Gastrocnemius medialis (tissue), 4 donors: ENCODE results near the gene RNF43.

Experiments
- POLR2A ChIP-seq, 2 donors: fragments of 450-650 bp; IDR thresholded peaks; one replicate each; pipeline ENCODE4 v1.6.1; 2017; ENCODE audit warnings: antibody characterized with exemption in 2 of 2, mild to moderate bottlenecking in 2 of 2, moderate library complexity in 2 of 2
- TF ChIP-seq, protein P1 (sequence below), 5 experiments: fragments of 450-650 bp in 3 of 5; fragments of 200-600 bp in 2 of 5; sonication (generic) in 2 of 5; IDR thresholded peaks in 4 of 5; conservative IDR thresholded peaks in 1 of 5; 1 replicate in 4 of 5; 2 replicates in 1 of 5; pipeline ENCODE4 v1.5.1; 2016 to 2019; ENCODE audit warnings: antibody characterized with exemption in 5 of 5, mild to moderate bottlenecking in 3 of 5, moderate library complexity in 3 of 5

DNA sequence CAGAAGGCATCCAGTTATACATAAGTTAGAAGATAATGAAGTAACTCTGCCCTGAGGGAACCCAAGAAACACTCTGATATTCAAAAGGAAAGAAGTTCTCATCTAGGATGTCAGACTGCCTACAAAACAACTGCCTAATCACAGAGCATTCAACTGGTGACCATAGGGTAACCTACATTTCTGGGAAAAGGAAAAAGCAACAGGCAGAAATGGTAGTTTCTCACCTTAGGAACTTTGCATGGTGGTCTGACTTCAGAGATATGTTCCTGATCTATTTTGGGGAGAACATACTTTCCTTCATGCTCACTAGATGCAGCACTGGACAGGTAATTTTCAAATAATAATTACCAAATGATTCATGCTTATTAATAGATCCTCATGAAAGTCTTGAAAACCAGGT is 16.5 kb downstream of the RNF43 start:
- TF ChIP-seq, protein P1, sequence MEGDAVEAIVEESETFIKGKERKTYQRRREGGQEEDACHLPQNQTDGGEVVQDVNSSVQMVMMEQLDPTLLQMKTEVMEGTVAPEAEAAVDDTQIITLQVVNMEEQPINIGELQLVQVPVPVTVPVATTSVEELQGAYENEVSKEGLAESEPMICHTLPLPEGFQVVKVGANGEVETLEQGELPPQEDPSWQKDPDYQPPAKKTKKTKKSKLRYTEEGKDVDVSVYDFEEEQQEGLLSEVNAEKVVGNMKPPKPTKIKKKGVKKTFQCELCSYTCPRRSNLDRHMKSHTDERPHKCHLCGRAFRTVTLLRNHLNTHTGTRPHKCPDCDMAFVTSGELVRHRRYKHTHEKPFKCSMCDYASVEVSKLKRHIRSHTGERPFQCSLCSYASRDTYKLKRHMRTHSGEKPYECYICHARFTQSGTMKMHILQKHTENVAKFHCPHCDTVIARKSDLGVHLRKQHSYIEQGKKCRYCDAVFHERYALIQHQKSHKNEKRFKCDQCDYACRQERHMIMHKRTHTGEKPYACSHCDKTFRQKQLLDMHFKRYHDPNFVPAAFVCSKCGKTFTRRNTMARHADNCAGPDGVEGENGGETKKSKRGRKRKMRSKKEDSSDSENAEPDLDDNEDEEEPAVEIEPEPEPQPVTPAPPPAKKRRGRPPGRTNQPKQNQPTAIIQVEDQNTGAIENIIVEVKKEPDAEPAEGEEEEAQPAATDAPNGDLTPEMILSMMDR (IDR thresholded peaks at IDR 0.05 in 4 of 5, conservative IDR thresholded peaks at IDR 0.05 in 1 of 5): no peak
- no peak for TF ChIP-seq POLR2A (IDR thresholded peaks at IDR 0.05)
